MG63 (cell line): ENCODE data around the gene BBOX1. TPM values are rescaled to one million over a fixed set of nuclear protein-coding genes. Genes with fewer than 3 reads are reported as not detected.
"Not testable (repeated sequence)": the region's sequence is repeated elsewhere in the genome, so short reads cannot be mapped to it uniquely, and the experiment has no call there.

Source experiments
- DNase-seq: peaks from one replicate; pipeline ENCODE4 v3.0.0-alpha.2; 2020
- H3K27me3 ChIP-seq: fragments of 250-450 bp; sonication (Bioruptor Pico); 2 replicates; pipeline ENCODE4 v1.5.1; 2020; ENCODE audit warnings: mild to moderate bottlenecking, moderate library complexity
- H3K36me3 ChIP-seq: fragments of 250-450 bp; sonication (Bioruptor Pico); 2 replicates; pipeline ENCODE4 v1.5.1; 2020; ENCODE audit warnings: mild to moderate bottlenecking, moderate library complexity
- H3K4me3 ChIP-seq: fragments of 250-450 bp; sonication (Bioruptor Pico); 2 replicates; pipeline ENCODE4 v1.5.1; 2020; ENCODE audit warnings: mild to moderate bottlenecking, moderate library complexity
- H3K9me3 ChIP-seq: fragments of 250-450 bp; sonication (Bioruptor Pico); 2 replicates; pipeline ENCODE4 v1.5.1; 2020; ENCODE audit warnings: mild to moderate bottlenecking, moderate library complexity
- total RNA-seq: library from RNA; depleted of rRNA; stranded (reverse); fragments of >200 nt; shearing (Covaris generic); gene quantifications from 2 replicates; pipeline ENCODE4 v1.2.3, GENCODE V29; 2014; ENCODE audit warnings: low replicate concordance

Gene BBOX1
- total RNA-seq, 1 experiment from 2014 or later: not detected

DNA sequence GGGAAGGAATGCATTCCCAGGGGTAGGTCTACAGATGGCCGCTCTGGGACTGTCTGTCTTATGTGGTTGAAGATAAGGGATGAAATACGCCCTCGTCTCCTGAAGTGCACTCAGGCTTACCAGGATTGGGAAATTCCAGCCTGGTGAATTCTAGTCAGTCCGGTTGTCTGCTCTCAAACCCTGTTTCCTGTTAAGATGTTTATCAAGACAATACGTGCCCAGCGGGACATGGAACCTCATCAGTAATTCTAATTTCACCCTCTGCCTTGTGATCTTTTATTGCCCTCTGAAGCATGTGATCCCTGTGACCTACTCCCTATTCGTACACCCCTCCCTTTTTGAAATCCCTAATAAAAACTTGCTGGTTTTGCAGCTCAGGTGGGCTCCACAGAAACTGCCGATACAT, 95.3 kb downstream of the BBOX1 start:
- DNase-seq, H3K4me3 ChIP-seq, H3K9me3 ChIP-seq, H3K36me3 ChIP-seq, H3K27me3 ChIP-seq: not testable (repeated sequence)

DNA sequence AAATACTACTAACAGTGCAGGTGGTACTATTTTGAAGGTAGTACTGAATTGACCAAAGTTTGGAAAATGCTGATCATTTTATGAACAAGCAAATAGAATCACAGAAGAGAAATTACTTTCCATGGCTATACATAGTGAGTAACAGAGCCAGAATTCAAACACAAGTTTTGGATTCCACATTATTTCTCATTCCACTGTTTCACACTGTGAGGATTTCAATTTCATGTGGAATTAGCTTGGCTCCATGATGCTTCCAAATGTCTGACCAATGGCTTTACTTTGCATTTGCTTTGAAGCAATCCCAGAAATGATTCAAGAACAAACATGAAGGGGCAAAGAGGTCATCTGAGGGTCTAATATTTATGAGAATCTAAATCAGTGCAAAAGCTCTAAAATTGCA, 98.1 kb downstream of the BBOX1 start:
- no peak for DNase-seq
- Histone ChIP-seq H3K9me3 (peaks cover 5% of the 10 kb centered on the region; the same call in 1 of the 2 replicates), H3K27me3 (no peaks in the 10 kb centered on the region)

DNA sequence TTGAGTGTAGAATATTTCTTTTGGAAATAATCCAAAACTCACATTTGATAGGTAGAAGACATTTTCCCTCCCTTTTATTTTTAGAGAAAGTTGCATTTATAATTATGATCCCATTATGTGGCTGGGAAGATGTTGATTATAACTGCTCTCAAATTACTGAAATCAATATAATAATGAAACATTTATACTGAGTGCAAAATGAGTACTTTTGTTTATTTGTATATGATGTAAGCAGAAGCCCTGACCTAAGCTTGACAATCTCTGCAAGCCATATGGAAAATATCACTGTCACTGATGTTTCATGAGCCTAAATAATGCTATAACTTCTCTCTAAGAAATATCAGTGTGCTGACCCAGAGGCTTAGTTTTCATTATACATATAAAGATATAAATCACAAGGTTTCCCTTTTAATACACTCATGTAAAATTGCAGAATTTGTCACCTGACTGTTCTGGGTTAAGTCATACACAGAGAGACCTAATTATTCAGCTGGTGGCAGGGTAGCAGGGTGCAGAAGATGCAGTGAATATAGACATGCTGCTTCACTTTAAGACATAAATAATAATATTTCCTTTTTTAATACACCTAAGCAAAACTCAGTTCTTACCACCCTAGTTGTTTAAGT, 99.2 kb downstream of the BBOX1 start:
- Histone ChIP-seq H3K9me3 (peaks cover 5% of the 10 kb centered on the region; the same call in 1 of the 2 replicates), H3K36me3 (no peaks in the 10 kb centered on the region), H3K27me3 (no peaks in the 10 kb centered on the region), H3K4me3 (no peak overlapping the region)
- no peak for DNase-seq

More for the DNA sequence above, 98.1 kb downstream of the BBOX1 start:
- Histone ChIP-seq H3K36me3 (no peaks in the 10 kb centered on the region), H3K4me3 (no peak overlapping the region)

DNA sequence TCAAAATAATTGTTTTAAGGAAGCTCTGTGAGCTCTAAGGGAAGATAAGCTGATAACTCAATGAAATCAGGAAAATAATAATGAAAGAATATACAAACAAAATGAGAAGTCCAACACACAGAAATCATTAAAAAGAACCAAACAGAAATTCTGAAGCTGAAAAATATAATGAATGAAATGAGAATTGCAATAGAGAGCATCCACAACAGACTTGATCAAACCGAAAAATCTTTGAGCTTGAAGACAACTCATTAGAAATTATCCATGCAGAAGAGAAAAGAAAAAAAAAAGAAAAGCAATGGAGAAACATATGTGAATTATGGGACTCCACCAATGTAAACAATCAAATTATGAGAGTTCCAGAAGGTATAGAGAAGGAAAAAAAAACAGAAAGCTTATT, 101.0 kb downstream of the BBOX1 start:
- Histone ChIP-seq H3K4me3 (no peak overlapping the region), H3K36me3 (no peaks in the 10 kb centered on the region), H3K9me3 (peaks cover 5% of the 10 kb centered on the region; the same call in 1 of the 2 replicates), H3K27me3 (no peaks in the 10 kb centered on the region)
- no peak for DNase-seq

DNA sequence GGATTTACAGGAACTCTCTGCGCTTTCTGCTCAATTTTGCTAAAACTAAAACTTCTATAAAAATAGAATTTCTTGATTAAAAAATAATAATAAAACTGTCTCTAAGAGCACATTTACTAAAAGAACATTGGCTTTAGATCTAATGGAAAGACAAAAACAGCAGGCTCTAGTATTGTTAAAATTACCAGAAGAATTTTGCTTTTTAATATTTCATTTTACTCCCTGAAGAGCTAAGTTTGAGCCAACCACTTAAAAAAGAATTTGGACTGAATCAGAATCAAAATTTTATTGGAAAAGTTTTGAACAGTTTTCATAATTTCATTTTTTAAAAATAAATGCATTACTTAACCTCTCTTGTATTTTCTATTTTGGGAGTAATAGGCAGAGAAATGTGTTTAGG, 107.3 kb downstream of the BBOX1 start:
- no peaks in the 10 kb centered on the region for H3K27me3 ChIP-seq
- H3K4me3 ChIP-seq: no peak overlapping the region
- no peaks in the 10 kb centered on the region for H3K36me3 ChIP-seq
- no peak for DNase-seq
- H3K9me3 ChIP-seq: no peaks in the 10 kb centered on the region

DNA sequence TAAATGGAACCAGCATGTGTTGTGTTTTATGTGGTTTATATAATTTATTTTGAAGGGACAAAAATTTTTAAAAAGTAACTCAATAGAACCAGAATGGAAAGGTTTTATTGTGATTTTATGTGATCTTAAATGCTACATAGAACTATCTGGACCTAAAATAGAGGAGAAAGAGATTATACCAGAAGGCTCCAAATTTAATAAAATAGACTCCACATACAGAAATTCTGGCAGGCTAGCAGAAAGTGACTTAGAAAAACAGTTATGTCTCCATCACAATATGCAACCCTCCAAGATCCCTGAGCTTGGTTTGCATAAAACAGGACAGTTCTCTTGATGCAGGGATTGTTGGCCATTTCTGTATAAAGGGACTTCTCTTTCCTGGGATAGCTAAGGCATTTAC, 107.9 kb downstream of the BBOX1 start:
- Histone ChIP-seq H3K27me3 (no peaks in the 10 kb centered on the region), H3K36me3 (no peaks in the 10 kb centered on the region), H3K9me3 (no peaks in the 10 kb centered on the region), H3K4me3 (no peak overlapping the region)
- DNase-seq: no peak

DNA sequence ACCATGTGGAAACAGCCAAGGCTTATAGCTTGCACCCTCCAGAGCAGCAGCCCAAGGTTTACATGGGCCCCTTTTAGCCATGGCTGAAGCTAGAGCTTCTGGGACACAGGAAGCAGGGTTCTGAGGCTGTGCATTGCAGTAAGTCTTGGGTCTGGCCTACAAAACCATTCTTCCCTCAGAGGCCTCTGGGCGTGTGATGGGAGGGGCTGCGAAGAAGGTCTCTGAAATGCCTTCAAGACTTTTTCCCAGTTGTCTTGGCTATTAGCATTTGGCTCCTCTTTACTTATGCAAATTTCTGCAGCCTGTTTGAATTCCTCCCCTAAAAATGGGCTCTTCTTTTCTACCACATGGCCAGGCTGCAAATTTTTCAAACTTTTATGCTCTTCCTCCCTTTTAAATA, 109.5 kb downstream of the BBOX1 start:
- Histone ChIP-seq H3K27me3 (no peaks in the 10 kb centered on the region), H3K4me3 (no peak overlapping the region), H3K9me3 (no peaks in the 10 kb centered on the region), H3K36me3 (no peaks in the 10 kb centered on the region)
- DNase-seq: no peak

DNA sequence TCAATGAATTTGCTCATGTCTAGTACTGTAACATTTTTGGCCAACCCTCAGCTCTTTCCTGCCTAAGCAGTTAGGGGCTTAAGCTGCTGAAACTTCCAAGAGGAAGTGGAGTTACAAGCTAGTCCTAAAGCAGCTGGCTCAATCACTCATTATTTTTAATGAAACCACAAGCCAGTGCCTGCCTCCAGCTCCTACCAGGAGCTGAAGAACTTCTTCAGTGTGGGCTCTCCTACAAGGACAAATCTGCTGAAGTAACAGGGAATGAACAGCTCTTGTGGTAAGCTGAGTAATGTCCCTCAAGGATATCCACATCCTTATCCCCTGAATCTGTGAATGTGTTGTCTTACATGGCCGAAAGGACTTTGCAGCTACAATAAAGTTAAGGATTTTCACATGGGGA, 112.5 kb downstream of the BBOX1 start:
- DNase-seq: no peak

DNA sequence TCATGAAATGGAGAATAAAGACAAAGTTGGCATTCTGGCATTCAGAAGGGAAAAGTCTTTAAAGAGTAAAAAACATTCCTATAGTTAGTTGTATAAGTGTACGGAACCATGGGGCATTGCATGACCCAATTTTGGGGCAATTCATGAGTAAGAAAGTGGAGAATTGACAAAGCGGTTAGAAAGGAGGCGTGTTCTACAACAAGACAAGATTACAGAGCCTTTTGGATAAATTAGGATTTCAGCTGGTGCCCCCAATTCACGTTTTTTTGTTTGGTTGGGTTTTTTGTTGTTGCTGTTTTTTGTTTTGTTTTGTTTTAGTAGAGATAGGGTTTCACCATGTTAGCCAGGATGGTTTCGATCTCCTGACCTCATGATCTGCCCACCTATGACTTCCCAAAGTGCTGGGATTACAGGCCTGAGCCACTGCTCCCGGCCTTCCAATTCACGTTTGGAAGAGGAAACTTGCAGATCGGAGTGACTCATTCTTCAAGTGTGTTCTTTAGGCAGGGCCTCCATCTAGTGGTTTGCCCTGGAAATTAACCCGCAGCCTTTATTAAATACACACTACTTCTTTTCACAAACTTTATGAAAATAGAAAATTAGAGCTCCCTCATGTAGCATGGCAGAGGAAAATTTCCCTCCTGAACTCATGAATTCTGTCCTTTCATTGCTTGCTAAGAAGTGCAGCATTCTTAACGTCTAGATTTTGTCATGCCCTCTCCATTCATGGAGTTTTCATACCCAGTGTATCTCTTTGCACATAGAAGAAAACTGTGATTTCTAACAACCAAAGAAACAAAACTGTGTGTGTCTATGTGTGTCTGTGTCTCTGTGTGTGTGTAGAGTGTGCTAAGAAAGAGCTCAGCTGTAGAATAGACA, 118.1 kb downstream of the BBOX1 start:
- H3K9me3 ChIP-seq: no peaks in the 10 kb centered on the region
- no peak overlapping the region for H3K4me3 ChIP-seq
- peak; percentile 44 for DNase-seq
- no peaks in the 10 kb centered on the region for H3K27me3 ChIP-seq
- H3K36me3 ChIP-seq: no peaks in the 10 kb centered on the region

More for the DNA sequence above, 112.5 kb downstream of the BBOX1 start:
- Histone ChIP-seq H3K27me3 (no peaks in the 10 kb centered on the region), H3K4me3 (no peak overlapping the region), H3K9me3 (no peaks in the 10 kb centered on the region), H3K36me3 (no peaks in the 10 kb centered on the region)

DNA sequence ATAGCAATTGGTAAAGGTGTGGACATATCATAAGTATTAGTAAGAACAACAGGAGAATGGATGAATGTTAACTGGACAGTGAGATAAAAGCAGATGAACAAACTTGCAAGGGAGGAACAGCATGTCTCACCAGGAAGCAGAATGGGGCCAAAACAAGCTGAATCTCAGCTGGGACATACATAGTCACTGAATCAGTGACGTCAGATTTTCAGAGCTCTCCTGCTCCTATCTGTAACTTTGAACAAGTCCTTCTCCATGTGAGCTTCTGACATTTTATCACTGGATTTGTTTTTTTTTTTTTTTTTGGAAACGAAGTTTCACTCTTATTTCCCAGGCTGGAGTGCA, 118.7 kb downstream of the BBOX1 start:
- no peak overlapping the region for H3K4me3 ChIP-seq
- DNase-seq: no peak
- H3K36me3 ChIP-seq: no peaks in the 10 kb centered on the region
- H3K9me3 ChIP-seq: no peaks in the 10 kb centered on the region
- no peaks in the 10 kb centered on the region for H3K27me3 ChIP-seq

DNA sequence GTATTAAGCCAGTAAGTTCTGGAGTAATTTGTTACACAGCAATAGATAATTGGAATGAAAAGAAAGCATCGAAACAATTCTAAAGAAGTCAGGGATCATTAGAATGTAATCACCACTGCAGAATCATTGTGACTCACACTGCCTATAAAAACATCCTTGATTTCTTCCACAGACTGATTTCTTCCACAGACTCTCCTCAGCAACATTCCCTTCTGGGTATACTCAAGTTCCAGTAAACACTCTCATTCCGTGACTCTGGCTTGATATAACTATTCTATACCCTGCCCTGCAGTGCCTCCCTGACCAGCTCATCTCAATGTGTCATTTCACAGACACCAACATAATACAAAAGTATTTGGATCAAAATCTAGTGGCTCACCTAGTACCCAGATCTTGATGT, 120.5 kb downstream of the BBOX1 start:
- H3K9me3 ChIP-seq: no peaks in the 10 kb centered on the region
- no peaks in the 10 kb centered on the region for H3K36me3 ChIP-seq
- no peaks in the 10 kb centered on the region for H3K27me3 ChIP-seq
- no peak overlapping the region for H3K4me3 ChIP-seq
- no peak for DNase-seq

DNA sequence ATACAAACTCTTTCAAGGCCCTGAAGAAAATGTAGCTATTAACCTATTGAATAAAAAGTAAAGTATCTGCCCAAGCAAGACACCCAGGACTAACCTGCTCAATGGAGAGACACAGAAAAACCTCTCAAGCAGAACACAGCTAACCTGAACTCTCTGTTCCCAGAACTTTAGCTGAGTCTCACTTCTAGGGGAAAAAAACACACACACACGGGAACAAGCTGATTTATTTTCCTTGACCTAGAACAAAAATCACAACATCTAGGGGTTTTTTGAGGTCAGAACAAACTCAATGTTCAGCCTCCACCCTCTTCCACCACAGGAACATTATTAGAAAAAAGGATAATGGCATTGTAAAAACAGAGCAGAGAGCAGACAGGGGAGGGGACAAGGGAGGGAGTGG, 121.6 kb downstream of the BBOX1 start:
- Histone ChIP-seq H3K36me3 (no peaks in the 10 kb centered on the region), H3K4me3 (no peak overlapping the region), H3K9me3 (no peaks in the 10 kb centered on the region), H3K27me3 (no peaks in the 10 kb centered on the region)
- no peak for DNase-seq

DNA sequence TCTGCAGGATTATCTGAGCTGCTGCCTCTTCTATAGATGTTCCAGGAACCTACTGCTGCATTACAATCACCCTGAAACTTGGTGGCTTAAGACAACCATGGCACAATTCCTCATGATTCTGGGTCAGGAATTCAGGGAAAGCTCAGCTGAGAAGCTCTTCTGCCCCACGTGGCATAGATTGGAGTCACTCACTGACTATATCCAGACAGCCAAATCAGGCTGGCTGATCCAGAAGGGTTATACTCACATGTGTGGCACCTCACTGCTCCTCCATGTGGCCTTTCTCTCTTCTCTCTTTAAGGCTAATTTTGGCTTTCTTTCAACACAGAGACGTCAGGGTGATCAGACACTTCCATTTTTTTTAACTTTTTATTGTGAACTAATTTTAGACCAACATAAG, 125.5 kb downstream of the BBOX1 start:
- H3K27me3 ChIP-seq: no peaks in the 10 kb centered on the region; the same call in 1 of the 2 replicates
- DNase-seq: no peak
- no peak overlapping the region for H3K4me3 ChIP-seq
- no peaks in the 10 kb centered on the region for H3K36me3 ChIP-seq
- no peaks in the 10 kb centered on the region; the same call in 1 of the 2 replicates for H3K9me3 ChIP-seq

DNA sequence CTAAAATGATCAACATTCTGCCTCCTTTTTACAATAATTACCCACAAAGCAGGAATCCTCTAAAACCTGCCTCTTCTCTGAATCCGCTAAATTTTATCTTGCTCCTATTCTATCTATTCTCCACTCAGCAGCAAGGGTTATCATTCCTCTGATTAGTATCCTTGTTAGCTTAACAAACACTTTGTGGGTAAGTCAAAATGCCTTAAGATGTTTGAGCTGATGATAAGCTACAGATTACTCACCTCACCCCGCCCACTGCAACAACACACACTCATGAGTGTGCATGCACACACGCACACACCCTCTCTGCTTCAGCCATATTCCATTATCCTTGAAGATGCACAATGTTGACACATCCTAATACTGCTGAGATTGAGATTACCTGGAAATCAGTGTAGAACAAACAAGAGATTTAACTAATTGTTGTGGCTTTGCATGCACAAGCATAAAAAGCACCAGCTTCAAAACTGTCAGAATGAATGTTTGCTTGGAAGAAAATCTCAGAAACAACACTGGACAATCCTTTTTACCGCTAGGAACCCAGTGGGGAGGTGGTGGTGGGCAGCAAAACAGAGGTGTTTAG, 130.9 kb downstream of the BBOX1 start:
- peaks cover 3% of the 10 kb centered on the region; the same call in 1 of the 2 replicates for H3K27me3 ChIP-seq
- no peaks in the 10 kb centered on the region for H3K36me3 ChIP-seq
- no peak overlapping the region for H3K4me3 ChIP-seq
- H3K9me3 ChIP-seq: no peaks in the 10 kb centered on the region; the same call in 1 of the 2 replicates
- DNase-seq: no peak

DNA sequence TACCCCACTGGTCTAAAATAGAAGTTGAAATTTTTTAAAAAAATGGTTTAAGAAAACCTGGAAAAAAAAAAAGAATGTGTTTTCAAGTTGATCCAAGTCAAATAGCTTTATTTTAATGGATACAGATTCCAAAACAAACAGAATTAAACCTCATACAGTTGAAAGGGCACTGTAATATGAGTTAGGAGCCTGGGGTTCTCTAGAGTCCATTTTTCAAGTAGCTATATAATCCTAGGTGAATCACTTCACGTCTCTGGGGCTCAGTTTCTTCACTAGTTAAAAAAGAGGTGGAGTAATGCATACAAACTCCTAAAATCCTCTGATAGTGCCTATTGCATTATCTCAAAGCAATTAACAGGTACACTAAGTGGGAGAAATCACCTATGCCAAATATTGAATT, 132.9 kb downstream of the BBOX1 start:
- Histone ChIP-seq H3K27me3 (peaks cover 3% of the 10 kb centered on the region; the same call in 1 of the 2 replicates), H3K9me3 (no peaks in the 10 kb centered on the region; the same call in 1 of the 2 replicates), H3K36me3 (no peaks in the 10 kb centered on the region), H3K4me3 (no peak overlapping the region)
- no peak for DNase-seq

DNA sequence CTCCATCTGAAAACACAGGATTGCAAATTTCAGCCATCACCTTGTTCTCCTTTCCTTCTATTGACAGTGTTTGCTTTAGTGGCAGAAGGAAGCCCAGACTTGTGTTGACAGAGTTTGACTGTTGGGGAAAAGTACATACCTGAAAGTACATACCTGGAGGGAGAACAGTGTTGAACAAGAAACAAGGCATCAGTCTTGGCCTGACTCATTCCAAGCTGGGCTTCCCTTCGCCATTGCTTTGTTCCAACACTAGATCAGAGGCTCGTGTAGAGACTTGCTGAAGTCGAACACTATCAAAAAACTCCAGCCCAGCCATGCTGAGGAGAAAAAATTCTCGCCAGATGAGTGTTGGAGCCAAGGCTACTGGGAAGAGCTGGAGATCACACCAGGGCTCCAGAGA, 133.4 kb downstream of the BBOX1 start:
- H3K9me3 ChIP-seq: no peaks in the 10 kb centered on the region; the same call in 1 of the 2 replicates
- H3K36me3 ChIP-seq: no peaks in the 10 kb centered on the region
- H3K27me3 ChIP-seq: peaks cover 3% of the 10 kb centered on the region; the same call in 1 of the 2 replicates
- H3K4me3 ChIP-seq: no peak overlapping the region
- DNase-seq: no peak

DNA sequence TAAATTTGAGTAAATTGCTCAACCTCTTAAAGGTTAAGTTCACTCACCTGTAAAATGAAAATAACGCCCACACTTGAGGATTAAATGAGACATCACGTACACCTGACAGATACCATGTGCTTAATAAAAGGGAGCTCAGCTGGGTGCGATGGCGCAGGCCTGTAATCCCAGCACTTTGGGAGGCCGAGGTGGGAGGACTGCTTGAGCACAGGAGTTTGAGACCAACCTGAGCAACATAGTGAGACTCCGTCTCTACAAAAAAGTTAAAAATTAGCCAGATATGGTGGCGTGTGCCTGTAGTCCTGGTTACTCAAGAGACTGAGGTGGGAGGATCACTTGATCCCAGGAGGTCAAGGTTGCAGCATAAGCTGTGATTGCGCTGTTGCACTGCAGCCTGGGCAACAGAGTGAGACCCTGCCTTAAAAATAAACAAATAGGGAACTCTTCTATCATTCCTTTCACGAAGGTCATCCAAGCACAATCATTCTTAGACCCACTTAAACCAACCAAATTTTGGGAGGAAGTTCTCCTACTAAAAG, 134.1 kb downstream of the BBOX1 start:
- DNase-seq: no peak
- Histone ChIP-seq H3K9me3 (no peaks in the 10 kb centered on the region), H3K36me3 (no peaks in the 10 kb centered on the region), H3K27me3 (peaks cover 3% of the 10 kb centered on the region; the same call in 1 of the 2 replicates), H3K4me3 (no peak overlapping the region)
